ENCODE measurements around the gene SLC9A9. TPM values are rescaled to one million over a fixed set of nuclear protein-coding genes. Genes with fewer than 3 reads are reported as not detected.

SLC9A9 gene
- polyA plus RNA-seq, 1 donor (not counting 4 experiments of a cell fraction or from before 2014, with no cell fraction given) = 5.2 TPM

DNA sequence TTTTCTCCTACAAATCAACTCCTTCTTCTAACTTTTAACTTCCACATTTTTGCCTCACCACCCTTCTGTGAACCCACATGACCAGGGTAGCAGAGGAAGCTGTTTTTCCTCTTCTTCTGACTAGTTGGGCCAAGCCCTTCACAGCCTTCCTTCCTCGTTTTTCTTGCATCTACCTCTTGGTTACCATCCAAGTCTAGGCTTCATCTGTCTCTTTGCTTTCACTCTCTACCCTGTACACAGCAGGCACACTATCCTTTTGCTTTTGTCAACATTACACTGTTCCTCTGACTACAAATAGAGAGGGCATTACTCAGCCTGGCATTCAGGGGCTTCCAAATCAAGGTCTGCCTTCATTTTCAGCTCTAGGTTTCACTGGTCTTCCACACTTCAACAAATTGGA, 22.0 kb downstream of the SLC9A9 start:
- Histone ChIP-seq H3K79me2 (ENCODE audit: control insufficient read depth, insufficient read depth, low read length) (no peaks in the 10 kb centered on the region), H3K27ac (ENCODE audit: control insufficient read depth, insufficient read depth, low read length) (no peak overlapping the region), H3K9ac (ENCODE audit: control insufficient read depth, extremely low read depth, insufficient read depth, low read length) (no peak overlapping the region), H4K20me1 (ENCODE audit: control insufficient read depth, extremely low read depth, insufficient read depth, low read length) (no peaks in the 10 kb centered on the region), H3K4me1 (ENCODE audit: control insufficient read depth, extremely low read depth, insufficient read depth, low read length) (peaks cover 6% of the 10 kb centered on the region), H3K4me2 (ENCODE audit: control insufficient read depth, extremely low read depth, insufficient read depth, low read depth, low read length) (no peak overlapping the region), H3K4me3 (ENCODE audit: control insufficient read depth in 2 of 3, extremely low read depth in 1 of 3, insufficient read depth in 2 of 3, low read depth in 1 of 3, low read length in 3 of 3) (no peak overlapping the region), H2AFZ (ENCODE audit: control insufficient read depth, low read length) (no peak overlapping the region), H3K27me3 (ENCODE audit: control insufficient read depth, extremely low read depth, insufficient read depth, low read length) (no peaks in the 10 kb centered on the region), H3K9me1 (ENCODE audit: control insufficient read depth, extremely low read depth, insufficient read depth, low read length) (no peaks in the 10 kb centered on the region), H3K36me3 (ENCODE audit: control insufficient read depth in 2 of 2, extremely low read depth in 1 of 2, insufficient read depth in 2 of 2, low read length in 2 of 2) (no peaks in the 10 kb centered on the region), H3K9me3 (ENCODE audit: control insufficient read depth, low read depth, low read length) (no peaks in the 10 kb centered on the region)
- dilution Hi-C loops (cut with MboI; ENCODE audit: extremely low pct_ligation_motif_present, low sequenced_read_pairs) = no loop called here
- TF ChIP-seq EZH2 (IDR thresholded peaks at IDR 0.05; ENCODE audit: low read length) = no peak
- TF ChIP-seq, protein P1, sequence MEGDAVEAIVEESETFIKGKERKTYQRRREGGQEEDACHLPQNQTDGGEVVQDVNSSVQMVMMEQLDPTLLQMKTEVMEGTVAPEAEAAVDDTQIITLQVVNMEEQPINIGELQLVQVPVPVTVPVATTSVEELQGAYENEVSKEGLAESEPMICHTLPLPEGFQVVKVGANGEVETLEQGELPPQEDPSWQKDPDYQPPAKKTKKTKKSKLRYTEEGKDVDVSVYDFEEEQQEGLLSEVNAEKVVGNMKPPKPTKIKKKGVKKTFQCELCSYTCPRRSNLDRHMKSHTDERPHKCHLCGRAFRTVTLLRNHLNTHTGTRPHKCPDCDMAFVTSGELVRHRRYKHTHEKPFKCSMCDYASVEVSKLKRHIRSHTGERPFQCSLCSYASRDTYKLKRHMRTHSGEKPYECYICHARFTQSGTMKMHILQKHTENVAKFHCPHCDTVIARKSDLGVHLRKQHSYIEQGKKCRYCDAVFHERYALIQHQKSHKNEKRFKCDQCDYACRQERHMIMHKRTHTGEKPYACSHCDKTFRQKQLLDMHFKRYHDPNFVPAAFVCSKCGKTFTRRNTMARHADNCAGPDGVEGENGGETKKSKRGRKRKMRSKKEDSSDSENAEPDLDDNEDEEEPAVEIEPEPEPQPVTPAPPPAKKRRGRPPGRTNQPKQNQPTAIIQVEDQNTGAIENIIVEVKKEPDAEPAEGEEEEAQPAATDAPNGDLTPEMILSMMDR (optimal IDR thresholded peaks at IDR 0.05 in 1 of 3, IDR thresholded peaks at IDR 0.05 in 1 of 3, conservative IDR thresholded peaks at IDR 0.05 in 1 of 3; ENCODE audit: extremely low read depth in 1 of 3, insufficient read depth in 2 of 3, low read length in 3 of 3) = no peak
- DNase-seq (ENCODE audit: low read depth, low spot score) (no peak), FAIRE-seq (no peak)

DNA sequence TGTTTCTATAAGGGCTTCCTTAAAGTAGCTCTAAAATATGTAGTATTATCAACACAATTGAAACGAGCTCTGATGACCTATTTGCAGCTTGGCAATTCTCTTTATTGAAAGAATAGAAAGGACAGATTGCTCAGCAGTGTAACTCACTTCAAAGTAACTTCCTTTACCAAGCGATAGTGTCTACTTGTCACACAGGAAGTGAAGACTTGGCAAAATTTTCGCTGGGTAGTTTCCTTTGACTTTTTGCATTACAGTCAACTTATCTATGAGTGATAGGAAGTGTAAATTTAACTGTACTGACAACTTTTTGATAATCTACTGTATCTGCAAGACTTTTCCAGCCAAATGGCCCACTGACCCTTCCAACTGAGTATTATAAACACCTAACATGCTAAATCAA, 22.8 kb downstream of the SLC9A9 start:
- no peak overlapping the region for H3K27ac ChIP-seq (ENCODE audit: control insufficient read depth, insufficient read depth, low read length)
- H4K20me1 ChIP-seq (ENCODE audit: control insufficient read depth, extremely low read depth, insufficient read depth, low read length) = no peaks in the 10 kb centered on the region
- no peak overlapping the region for H3K9ac ChIP-seq (ENCODE audit: control insufficient read depth, extremely low read depth, insufficient read depth, low read length)
- dilution Hi-C loops (cut with MboI; ENCODE audit: extremely low pct_ligation_motif_present, low sequenced_read_pairs) = no loop called here
- H3K79me2 ChIP-seq (ENCODE audit: control insufficient read depth, insufficient read depth, low read length) = no peaks in the 10 kb centered on the region
- no peaks in the 10 kb centered on the region for H3K9me3 ChIP-seq (ENCODE audit: control insufficient read depth, low read depth, low read length)
- no peak for DNase-seq (ENCODE audit: low read depth, low spot score)
- H3K4me3 ChIP-seq (ENCODE audit: control insufficient read depth in 2 of 3, extremely low read depth in 1 of 3, insufficient read depth in 2 of 3, low read depth in 1 of 3, low read length in 3 of 3) = no peak overlapping the region
- no peak for TF ChIP-seq EZH2 (IDR thresholded peaks at IDR 0.05; ENCODE audit: low read length)
- TF ChIP-seq, protein P1 (optimal IDR thresholded peaks at IDR 0.05 in 1 of 3, IDR thresholded peaks at IDR 0.05 in 1 of 3, conservative IDR thresholded peaks at IDR 0.05 in 1 of 3; ENCODE audit: extremely low read depth in 1 of 3, insufficient read depth in 2 of 3, low read length in 3 of 3) = no peak
- H3K27me3 ChIP-seq (ENCODE audit: control insufficient read depth, extremely low read depth, insufficient read depth, low read length) = no peaks in the 10 kb centered on the region
- no peak overlapping the region for H2AFZ ChIP-seq (ENCODE audit: control insufficient read depth, low read length)
- no peaks in the 10 kb centered on the region for H3K9me1 ChIP-seq (ENCODE audit: control insufficient read depth, extremely low read depth, insufficient read depth, low read length)
- H3K36me3 ChIP-seq (ENCODE audit: control insufficient read depth in 2 of 2, extremely low read depth in 1 of 2, insufficient read depth in 2 of 2, low read length in 2 of 2) = no peaks in the 10 kb centered on the region
- no peaks in the 10 kb centered on the region for H3K4me1 ChIP-seq (ENCODE audit: control insufficient read depth, extremely low read depth, insufficient read depth, low read length)
- H3K4me2 ChIP-seq (ENCODE audit: control insufficient read depth, extremely low read depth, insufficient read depth, low read depth, low read length) = no peak overlapping the region
- FAIRE-seq = no peak

Data from keratinocyte (primary cell).